H1 (cell line): ENCODE data around the gene NRL. TPM values are rescaled to one million over a fixed set of nuclear protein-coding genes. Genes with fewer than 3 reads are reported as not detected.

Source experiments
- CTCF ChIA-PET: fragments of 300-600 bp; sonication (Branson Sonifier 250); formaldehyde crosslinking; loops from one replicate; lab custom pipeline; 2021; ENCODE audit not compliant: partially characterized antibody; lab: Charles Lee
- POLR2A ChIA-PET: fragments of 300-600 bp; sonication (Branson Sonifier 250); formaldehyde crosslinking; loops from one replicate; lab custom pipeline; 2021; ENCODE audit warnings: inconsistent platforms; ENCODE audit not compliant: partially characterized antibody; lab: Charles Lee
- DNase-seq, 2 experiments: peaks; one replicate each; pipeline versions ENCODE4 v3.0.0 to v3.0.0-alpha.2; 2010 to 2022; ENCODE audit warnings: low spot score in 2 of 2, low read depth in 1 of 2, mixed read lengths in 1 of 2
- FAIRE-seq: peaks from 2 replicates; lab custom pipeline; 2011; peaks lifted over from hg19 to GRCh38; lab: Jason Lieb, UNC
- H2AFZ ChIP-seq: 2 replicates; pipeline ENCODE4 v1.8.1; 2012; ENCODE audit warnings: low read length, inconsistent platforms
- H2AK5ac ChIP-seq: 2 replicates; pipeline ENCODE4 v1.6.1; 2013; ENCODE audit warnings: low read depth, low read length
- H2BK120ac ChIP-seq: replicated peaks from 2 replicates; pipeline ENCODE3; 2013; ENCODE audit warnings: low read depth, low read length, inconsistent platforms
- H2BK12ac ChIP-seq: 2 replicates; pipeline ENCODE4 v1.6.1; 2013; ENCODE audit warnings: low read depth, low read length
- H2BK15ac ChIP-seq: 2 replicates; pipeline ENCODE4 v1.6.1; 2013; ENCODE audit warnings: low read length
- H2BK20ac ChIP-seq: 2 replicates; pipeline ENCODE4 v1.6.1; 2013; ENCODE audit warnings: low read length
- H2BK5ac ChIP-seq: 2 replicates; pipeline ENCODE4 v1.6.1; 2013; ENCODE audit warnings: low read depth, low read length
- H3K14ac ChIP-seq: 2 replicates; pipeline ENCODE4 v1.6.1; 2013; ENCODE audit warnings: inconsistent platforms; ENCODE audit not compliant: insufficient read length
- H3K18ac ChIP-seq: 2 replicates; pipeline ENCODE4 v1.6.1; 2013; ENCODE audit warnings: low read length; ENCODE audit errors: extremely low read depth
- H3K23ac ChIP-seq: 2 replicates; pipeline ENCODE4 v1.6.1; 2013; ENCODE audit warnings: inconsistent platforms; ENCODE audit not compliant: insufficient read length
- H3K23me2 ChIP-seq: 2 replicates; pipeline ENCODE4 v1.6.1; 2013; ENCODE audit warnings: low read depth, low read length
- H3K27ac ChIP-seq: 2 replicates; pipeline ENCODE4 v1.6.1; 2011; ENCODE audit warnings: low read depth, low read length, inconsistent platforms
- H3K27me3 ChIP-seq, 4 experiments: replicated peaks in 1 of 4; 1 replicate in 1 of 4; 2 replicates in 3 of 4; pipeline versions ENCODE4 v1.6.1 to v1.8.1; 2011 to 2013; ENCODE audit warnings: low read length in 3 of 4, mild to moderate bottlenecking in 3 of 4, inconsistent platforms in 2 of 4, mixed read lengths in 2 of 4, moderate library complexity in 1 of 4; ENCODE audit not compliant: control insufficient read depth in 3 of 4, insufficient read depth in 3 of 4; ENCODE audit errors: extremely low read depth in 1 of 4
- H3K36me3 ChIP-seq, 4 experiments: 2 replicates each; pipeline versions ENCODE4 v1.6.1 to v1.8.1; 2011 to 2013; ENCODE audit warnings: mild to moderate bottlenecking in 4 of 4, low read length in 3 of 4, moderate library complexity in 2 of 4, control low read depth in 1 of 4, inconsistent platforms in 1 of 4; ENCODE audit not compliant: insufficient read depth in 4 of 4, control insufficient read depth in 2 of 4
- H3K4ac ChIP-seq: replicated peaks from 2 replicates; pipeline ENCODE3; 2013; ENCODE audit warnings: low read length, low read depth, mixed read lengths, inconsistent platforms; ENCODE audit not compliant: insufficient read length
- H3K4me1 ChIP-seq, 4 experiments: replicated peaks in 1 of 4; 1 replicate in 1 of 4; 2 replicates in 3 of 4; pipeline versions ENCODE4 v1.6.1 to v1.8.1; 2011 to 2013; ENCODE audit warnings: low read length in 3 of 4, inconsistent platforms in 2 of 4, mixed read lengths in 1 of 4; ENCODE audit not compliant: insufficient read depth in 4 of 4, control insufficient read depth in 3 of 4
- H3K4me2 ChIP-seq, 2 experiments: 2 replicates each; pipeline versions ENCODE4 v1.6.1 to v1.8.1; 2011 to 2013; ENCODE audit warnings: low read depth in 2 of 2, low read length in 2 of 2, control low read depth in 1 of 2, inconsistent platforms in 1 of 2, mild to moderate bottlenecking in 1 of 2; ENCODE audit not compliant: insufficient read depth in 1 of 2
- H3K4me3 ChIP-seq, 4 experiments: fragments of 200-600, 300-600 bp in 1 of 4; sonication (generic), shearing (Covaris generic), sonication (Bioruptor Twin) in 1 of 4; 2 replicates each; pipeline versions ENCODE4 v1.5.1 to v1.8.1; 2011 to 2016; ENCODE audit warnings: low read length in 4 of 4, low read depth in 3 of 4, control low read depth in 2 of 4, inconsistent platforms in 2 of 4, mild to moderate bottlenecking in 2 of 4, mixed read lengths in 1 of 4, moderate library complexity in 1 of 4; ENCODE audit not compliant: insufficient read depth in 2 of 4; ENCODE audit errors: extremely low read depth in 1 of 4
- H3K56ac ChIP-seq: replicated peaks from 2 replicates; pipeline ENCODE3; 2013; ENCODE audit warnings: low read depth, mild to moderate bottlenecking, mixed read lengths, low read length, inconsistent platforms; ENCODE audit not compliant: insufficient read length
- H3K79me1 ChIP-seq: 2 replicates; pipeline ENCODE4 v1.6.1; 2013; ENCODE audit warnings: low read depth, low read length, control low read depth
- H3K79me2 ChIP-seq, 2 experiments: 2 replicates each; pipeline versions ENCODE4 v1.6.1 to v1.8.1; 2012 to 2013; ENCODE audit warnings: low read length in 2 of 2, mild to moderate bottlenecking in 2 of 2, inconsistent platforms in 1 of 2; ENCODE audit not compliant: insufficient read depth in 2 of 2, control insufficient read depth in 1 of 2
- H3K9ac ChIP-seq, 4 experiments: replicated peaks in 1 of 4; 1 replicate in 1 of 4; 2 replicates in 3 of 4; pipeline versions ENCODE4 v1.6.1 to v1.8.1; 2011 to 2013; ENCODE audit warnings: low read depth in 3 of 4, low read length in 3 of 4, control low read depth in 2 of 4, mild to moderate bottlenecking in 2 of 4, moderate library complexity in 2 of 4, inconsistent platforms in 1 of 4; ENCODE audit errors: extremely low read depth in 1 of 4
- H3K9me3 ChIP-seq, 2 experiments: 2 replicates each; pipeline versions ENCODE4 v1.6.1 to v1.8.1; 2012 to 2013; ENCODE audit warnings: mild to moderate bottlenecking in 2 of 2, moderate library complexity in 2 of 2, control low read depth in 1 of 2, inconsistent platforms in 1 of 2, low read depth in 1 of 2, low read length in 1 of 2, mixed read lengths in 1 of 2; ENCODE audit not compliant: insufficient read depth in 2 of 2
- H4K20me1 ChIP-seq, 2 experiments: replicated peaks in 1 of 2; 2 replicates each; pipeline versions ENCODE3 to v1.8.1; 2011 to 2013; ENCODE audit warnings: inconsistent platforms in 2 of 2, low read length in 2 of 2, mild to moderate bottlenecking in 1 of 2; ENCODE audit not compliant: insufficient read depth in 2 of 2, control insufficient read depth in 1 of 2
- H4K5ac ChIP-seq: 2 replicates; pipeline ENCODE4 v1.6.1; 2013; ENCODE audit warnings: low read length, low read depth, mixed read lengths, inconsistent platforms; ENCODE audit not compliant: insufficient read length
- H4K8ac ChIP-seq: 2 replicates; pipeline ENCODE4 v1.8.0; 2013; ENCODE audit warnings: mild to moderate bottlenecking, moderate library complexity, low read length, inconsistent platforms; ENCODE audit not compliant: insufficient read depth; ENCODE audit errors: extremely low read depth
- H4K91ac ChIP-seq: replicated peaks from 2 replicates; pipeline ENCODE3; 2013; ENCODE audit warnings: low read length, mixed read lengths, inconsistent platforms; ENCODE audit not compliant: insufficient read length
- GABPA ChIP-seq: IDR thresholded peaks from 2 replicates; pipeline ENCODE4 v1.6.1; 2011; ENCODE audit warnings: mild to moderate bottlenecking, low read length, moderate library complexity, borderline replicate concordance; ENCODE audit not compliant: insufficient read depth
- RBBP5 ChIP-seq: IDR thresholded peaks from 2 replicates; pipeline ENCODE4 v1.7.1; 2012; ENCODE audit warnings: low read depth, mild to moderate bottlenecking, inconsistent platforms, low read length, moderate library complexity, borderline replicate concordance
- RXRA ChIP-seq: IDR thresholded peaks from 2 replicates; pipeline ENCODE4 v1.6.1; 2011; ENCODE audit warnings: low read depth, mild to moderate bottlenecking, low read length, moderate library complexity; ENCODE audit not compliant: insufficient read depth
- SUZ12 ChIP-seq: fragments of 200-600 bp; sonication (generic); IDR thresholded peaks from 2 replicates; pipeline ENCODE4 v1.6.1; 2012; ENCODE audit warnings: mild to moderate bottlenecking, inconsistent platforms, low read length, moderate library complexity, mixed read lengths
- WGBS, 2 experiments: shearing (Covaris generic) in 1 of 2; methylation state at CpG; one replicate each; pipeline versions ENCODE4 v1.1.6 to v1.1.7; 2013 to 2015; ENCODE audit warnings: low lambda C conversion rate in 2 of 2, mixed read lengths in 2 of 2, inconsistent platforms in 1 of 2, low coverage in 1 of 2, missing lambda C conversion rate in 1 of 2; ENCODE audit not compliant: insufficient replicate concordance in 2 of 2, insufficient coverage in 1 of 2, insufficient read length in 1 of 2; ENCODE audit errors: extremely low coverage in 1 of 2, missing lambda C conversion rate in 1 of 2; 5-methylcytosine and 5-hydroxymethylcytosine counted together
- polyA plus RNA-seq, 7 experiments: library from polyadenylated mRNA; depleted of rRNA in 3 of 7; stranded (reverse) in 5 of 7; unstranded in 2 of 7; fragments of >200 nt in 5 of 7; fragments of 200-250 nt in 2 of 7; gene quantifications; 1 replicate in 5 of 7; 2 replicates in 1 of 7; 4 replicates in 1 of 7; pipeline versions ENCODE4 v1.2.1 to v1.2.3, GENCODE V29; 2011 to 2013; ENCODE audit warnings: missing spikeins in 2 of 7, mixed read lengths in 2 of 7
- total RNA-seq: library from RNA; stranded (reverse); fragmentation: NEBNext Ultra II Directional; extraction: Animal tissue kit (Norgen Biotek cat#: 25700); gene quantifications from 2 replicates; pipeline ENCODE4 v1.2.1, GENCODE V29; 2021
- TF ChIP-seq, protein P1 (sequence below): IDR thresholded peaks from 2 replicates; pipeline ENCODE4 v1.6.1; 2011; ENCODE audit warnings: low read depth, mild to moderate bottlenecking, low read length; ENCODE audit not compliant: insufficient read depth
- TF ChIP-seq, protein P2 (sequence below): IDR thresholded peaks from 2 replicates; pipeline ENCODE4 v1.6.1; 2012; ENCODE audit warnings: inconsistent platforms

NRL gene
- total and polyA plus RNA-seq, 2 of the 8 experiments (the other 6 are each of a cell fraction or from before 2014, with no cell fraction given) = 1.1 to 2.2 TPM

DNA sequence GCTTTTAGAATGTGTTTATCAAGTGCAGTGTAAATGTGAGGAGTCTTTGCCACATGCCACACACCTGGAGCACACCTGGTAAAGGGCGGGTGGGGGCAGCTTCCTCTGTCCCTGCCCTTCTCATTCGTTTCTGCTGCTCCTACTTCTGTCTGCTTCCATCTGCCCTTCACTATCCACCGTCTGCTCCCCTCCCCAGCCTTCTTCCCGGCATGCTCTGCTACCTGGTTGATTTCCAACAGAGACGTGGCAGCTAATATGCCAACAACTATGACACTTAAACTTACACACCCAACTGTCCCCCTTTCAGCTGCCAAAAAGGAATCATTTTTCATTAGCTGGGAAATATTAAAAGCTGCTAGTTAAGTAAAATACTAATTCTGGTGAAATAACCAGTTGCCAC, 72.0 kb downstream of the NRL start:
- Histone ChIP-seq H2BK120ac (no peak overlapping the region), H3K4ac (no peak overlapping the region), H3K9me3 (no peaks in the 10 kb centered on the region), H2BK5ac (no peak overlapping the region), H3K56ac (no peak overlapping the region), H2AK5ac (no peak overlapping the region), H3K18ac (no peak overlapping the region), H3K14ac (no peak overlapping the region), H2AFZ (no peak overlapping the region), H3K4me3 (no peak overlapping the region), H3K79me1 (no peaks in the 10 kb centered on the region), H4K8ac (no peak overlapping the region), H4K5ac (no peak overlapping the region), H3K36me3 (no peaks in the 10 kb centered on the region), H3K79me2 (no peaks in the 10 kb centered on the region), H3K23me2 (no peaks in the 10 kb centered on the region), H3K27ac (no peak overlapping the region), H4K20me1 (no peaks in the 10 kb centered on the region), H4K91ac (no peak overlapping the region), H3K4me2 (no peak overlapping the region), H3K9ac (no peak overlapping the region), H3K23ac (no peak overlapping the region), H2BK20ac (no peak overlapping the region), H3K27me3 (no peaks in the 10 kb centered on the region), H3K4me1 (no peaks in the 10 kb centered on the region; a peak in 1 of 7 replicates), H2BK12ac (no peak overlapping the region), H2BK15ac (no peak overlapping the region)
- CTCF ChIA-PET = interaction anchor here (0.8 to 7.1 kb wide), 4 partner anchors 15 to 66 kb away, joined by 3 to 33 read pairs (median 4); no protein-coding TSS in a partner anchor
- TF ChIP-seq SUZ12 (no peak), RBBP5 (no peak), GABPA (no peak), RXRA (no peak)
- TF ChIP-seq, protein P1, sequence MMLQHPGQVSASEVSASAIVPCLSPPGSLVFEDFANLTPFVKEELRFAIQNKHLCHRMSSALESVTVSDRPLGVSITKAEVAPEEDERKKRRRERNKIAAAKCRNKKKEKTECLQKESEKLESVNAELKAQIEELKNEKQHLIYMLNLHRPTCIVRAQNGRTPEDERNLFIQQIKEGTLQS = no peak
- TF ChIP-seq, protein P2, sequence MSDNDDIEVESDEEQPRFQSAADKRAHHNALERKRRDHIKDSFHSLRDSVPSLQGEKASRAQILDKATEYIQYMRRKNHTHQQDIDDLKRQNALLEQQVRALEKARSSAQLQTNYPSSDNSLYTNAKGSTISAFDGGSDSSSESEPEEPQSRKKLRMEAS = no peak
- FAIRE-seq = no peak
- 79% methylated on average over 5 of the region's 5 CpGs; no CpG with 5 or more reads in 1 of the 2 experiments for WGBS, 2 experiments
- POLR2A ChIA-PET = interaction anchor here (0.6 to 1.3 kb wide), 4 partner anchors 8 to 62 kb away, joined by 3 to 4 read pairs (median 3); no protein-coding TSS in a partner anchor
- DNase-seq = no peak
